WERI-Rb-1 (cell line): Measurements from ENCODE around the gene MTF1.

ENCODE experiments used
- DNase-seq: peaks from one replicate; pipeline ENCODE4 v3.0.0-alpha.2; 2020
- H3K27ac ChIP-seq: fragments of 250-450 bp; sonication (Bioruptor Pico); 2 replicates; pipeline ENCODE4 v1.5.1; 2020; ENCODE audit warnings: mild to moderate bottlenecking, moderate library complexity
- H3K27me3 ChIP-seq: fragments of 250-450 bp; sonication (Bioruptor Pico); 2 replicates; pipeline ENCODE4 v1.5.1; 2021; ENCODE audit warnings: mild to moderate bottlenecking, low read depth, moderate library complexity; ENCODE audit not compliant: insufficient read depth, severe bottlenecking
- H3K36me3 ChIP-seq: fragments of 250-450 bp; sonication (Bioruptor Pico); 2 replicates; pipeline ENCODE4 v1.5.1; 2020; ENCODE audit warnings: mild to moderate bottlenecking, moderate library complexity
- H3K4me3 ChIP-seq: 2 replicates; pipeline ENCODE4 v1.5.1; 2011; ENCODE audit warnings: low read depth, mild to moderate bottlenecking, control low read depth, low read length
- H3K9me3 ChIP-seq: fragments of 250-450 bp; sonication (Bioruptor Pico); 2 replicates; pipeline ENCODE4 v1.5.1; 2021; ENCODE audit warnings: mild to moderate bottlenecking, moderate library complexity; ENCODE audit not compliant: severe bottlenecking
- CTCF ChIP-seq: IDR thresholded peaks from 2 replicates; pipeline ENCODE4 v1.5.1; 2011; ENCODE audit warnings: low read depth, mild to moderate bottlenecking, control low read depth, inconsistent platforms, low read length

Gene MTF1

GRCh38 chr1:37802439-37802838 lies 57.0 kb downstream of the MTF1 start:
- Histone ChIP-seq H3K9me3 (no peaks in the 10 kb centered on the region), H3K27ac (peak overlapping the region; percentile 13; the same call in 1 of the 2 replicates), H3K27me3 (no peaks in the 10 kb centered on the region), H3K4me3 (no peak overlapping the region), H3K36me3 (peaks cover 95% of the 10 kb centered on the region)
- no peak for DNase-seq
- TF ChIP-seq CTCF, result no peak

- H3K9me3 ChIP-seq, result no peaks in the 10 kb centered on the region
- no peak overlapping the region for H3K27ac ChIP-seq
- no peak for TF ChIP-seq CTCF
- H3K4me3 ChIP-seq, result no peak overlapping the region
- peaks cover 73% of the 10 kb centered on the region for H3K36me3 ChIP-seq
- no peaks in the 10 kb centered on the region for H3K27me3 ChIP-seq
- no peak for DNase-seq
Measured at GRCh38 chr1:37797750-37798345, 61.5 kb downstream of the MTF1 start.

- H3K36me3 ChIP-seq, result peaks cover 51% of the 10 kb centered on the region
- TF ChIP-seq CTCF, result no peak
- no peaks in the 10 kb centered on the region for H3K27me3 ChIP-seq
- H3K9me3 ChIP-seq, result no peaks in the 10 kb centered on the region
- peak overlapping the region; percentile 70 for H3K4me3 ChIP-seq
- no peak overlapping the region for H3K27ac ChIP-seq
- no peak for DNase-seq
Measured at GRCh38 chr1:37795340-37796125, 63.9 kb downstream of the MTF1 start.

GRCh38 chr1:37794372-37795339 lies 64.7 kb downstream of the MTF1 start:
- Histone ChIP-seq H3K27ac (peak overlapping the region; percentile 97), H3K9me3 (no peaks in the 10 kb centered on the region), H3K4me3 (peak overlapping the region; percentile 70), H3K36me3 (peaks cover 43% of the 10 kb centered on the region), H3K27me3 (no peaks in the 10 kb centered on the region)
- DNase-seq, result no peak
- 0 out of 2 replicates have a peak, but pooled peaks have one; percentile 17 for TF ChIP-seq CTCF

GRCh38 chr1:37793773-37794371 lies 65.5 kb downstream of the MTF1 start, which contains the start of gene MANEAL:
Gene MANEAL (plus strand): TSS chr1:37793847. CDS start chr1:37794183, 336 bp downstream.
- TF ChIP-seq CTCF, result no peak
- H3K27me3 ChIP-seq, result no peaks in the 10 kb centered on the region
- H3K27ac ChIP-seq, result peak within 1 kb of the TSS; percentile 97

More at GRCh38 chr1:37793773-37794371, 65.5 kb downstream of the MTF1 start, which contains the start of gene MANEAL:
- peak; percentile 71 for DNase-seq
- Histone ChIP-seq H3K4me3 (peak within 1 kb of the TSS; percentile 70), H3K9me3 (no peaks in the 10 kb centered on the region), H3K36me3 (peaks cover 35% of the 10 kb centered on the region)
